Neural progenitor cell (in vitro differentiated cells): ENCODE measurements around the gene MPP7.

Experiments
- EZH2 ChIP-seq: fragments of 200-600 bp; sonication (generic); IDR thresholded peaks from 2 replicates; pipeline ENCODE4 v1.6.1; 2017; ENCODE audit warnings: antibody characterized with exemption, mild to moderate bottlenecking, moderate library complexity
- EZH2phosphoT487 ChIP-seq: fragments of 200-600 bp; sonication (generic); IDR thresholded peaks from 2 replicates; pipeline ENCODE4 v1.6.1; 2017; ENCODE audit warnings: antibody characterized with exemption
- TF ChIP-seq, protein P1 (sequence below): fragments of 200-600 bp; sonication (generic); IDR thresholded peaks from 2 replicates; pipeline ENCODE4 v1.5.1; 2017; ENCODE audit warnings: antibody characterized with exemption, mild to moderate bottlenecking

GRCh38 chr10:28279878-28280277 is 23.0 kb downstream of the MPP7 start:
- TF ChIP-seq, protein P1, sequence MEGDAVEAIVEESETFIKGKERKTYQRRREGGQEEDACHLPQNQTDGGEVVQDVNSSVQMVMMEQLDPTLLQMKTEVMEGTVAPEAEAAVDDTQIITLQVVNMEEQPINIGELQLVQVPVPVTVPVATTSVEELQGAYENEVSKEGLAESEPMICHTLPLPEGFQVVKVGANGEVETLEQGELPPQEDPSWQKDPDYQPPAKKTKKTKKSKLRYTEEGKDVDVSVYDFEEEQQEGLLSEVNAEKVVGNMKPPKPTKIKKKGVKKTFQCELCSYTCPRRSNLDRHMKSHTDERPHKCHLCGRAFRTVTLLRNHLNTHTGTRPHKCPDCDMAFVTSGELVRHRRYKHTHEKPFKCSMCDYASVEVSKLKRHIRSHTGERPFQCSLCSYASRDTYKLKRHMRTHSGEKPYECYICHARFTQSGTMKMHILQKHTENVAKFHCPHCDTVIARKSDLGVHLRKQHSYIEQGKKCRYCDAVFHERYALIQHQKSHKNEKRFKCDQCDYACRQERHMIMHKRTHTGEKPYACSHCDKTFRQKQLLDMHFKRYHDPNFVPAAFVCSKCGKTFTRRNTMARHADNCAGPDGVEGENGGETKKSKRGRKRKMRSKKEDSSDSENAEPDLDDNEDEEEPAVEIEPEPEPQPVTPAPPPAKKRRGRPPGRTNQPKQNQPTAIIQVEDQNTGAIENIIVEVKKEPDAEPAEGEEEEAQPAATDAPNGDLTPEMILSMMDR: no peak
- TF ChIP-seq EZH2phosphoT487 (no peak), EZH2 (no peak)
